Activated T-helper 17 cell treated with anti-CD3 and anti-CD28 coated beads, Interleukin-2, amount 50 U/mL, for 72 hours (primary cell): ENCODE measurements around the gene SLC1A7. TPM values are rescaled to one million over a fixed set of nuclear protein-coding genes. Genes with fewer than 3 reads are reported as not detected.

Source experiments
- ATAC-seq: fragments of 150-1000 bp; cut with Tn5 transposase; replicated peaks from 2 replicates; pipeline ENCODE4 v1.10.0; 2021; ENCODE audit warnings: mild to moderate bottlenecking, moderate library complexity
- H3K27ac Mint-ChIP-seq: one replicate; pipeline ENCODE4 v1.8.0; 2022; ENCODE audit warnings: mixed read lengths
- H3K27me3 Mint-ChIP-seq: one replicate; pipeline ENCODE4 v1.8.0; 2022; ENCODE audit warnings: mixed read lengths
- H3K36me3 Mint-ChIP-seq: one replicate; pipeline ENCODE4 v1.8.0; 2022; ENCODE audit warnings: low read depth, mild to moderate bottlenecking, mixed read lengths
- H3K4me1 Mint-ChIP-seq: one replicate; pipeline ENCODE4 v1.8.0; 2022; ENCODE audit warnings: mixed read lengths
- H3K4me3 Mint-ChIP-seq: one replicate; pipeline ENCODE4 v1.8.0; 2022; ENCODE audit warnings: mild to moderate bottlenecking, mixed read lengths
- H3K9me3 Mint-ChIP-seq: one replicate; pipeline ENCODE4 v1.8.0; 2022; ENCODE audit warnings: mixed read lengths
- total RNA-seq, 2 donors: library from RNA; stranded (reverse); gene quantifications; one replicate each; pipeline ENCODE4 v1.2.3, GENCODE V29; 2022

Gene SLC1A7
- total RNA-seq, 2 donors from 2014 or later: not detected

DNA sequence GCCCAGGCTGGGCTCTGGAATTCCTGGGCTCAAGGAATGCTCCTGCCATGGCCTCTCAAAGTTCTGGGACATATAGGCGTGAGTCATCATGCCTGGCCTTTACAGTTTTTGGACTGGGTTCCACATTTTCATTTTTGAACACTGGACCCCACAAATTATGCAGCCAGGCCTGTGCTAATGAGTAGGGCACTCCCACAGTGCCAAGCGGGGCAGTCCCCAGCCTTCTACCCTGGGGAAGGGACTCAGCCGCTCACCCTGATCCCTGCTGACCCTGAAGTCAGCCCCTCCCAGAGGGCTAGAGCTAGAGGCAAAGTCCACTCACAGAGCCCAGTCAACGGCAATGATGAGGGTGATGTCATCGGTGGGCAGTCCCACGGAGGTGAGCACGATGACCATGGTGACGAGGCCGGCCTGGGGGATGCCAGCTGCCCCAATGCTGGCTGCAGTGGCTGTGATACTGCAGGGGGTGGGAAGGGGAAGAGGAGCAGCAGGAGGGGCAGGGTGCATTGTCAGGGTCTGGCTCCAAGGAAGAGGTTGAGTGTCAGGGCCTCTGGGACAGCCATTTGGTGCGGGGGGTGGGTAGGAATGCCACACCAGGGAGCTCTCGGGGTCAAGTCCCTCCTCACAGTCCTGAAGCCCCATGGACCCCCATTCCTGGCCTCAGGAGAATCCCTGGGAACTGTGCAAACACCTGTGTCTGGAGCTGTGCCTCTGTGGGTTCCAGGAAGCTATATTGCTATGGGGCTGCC, 52.8 kb downstream of the SLC1A7 start:
- no peaks in the 10 kb centered on the region for H3K4me1 Mint-ChIP-seq
- ATAC-seq: no peak
- H3K9me3 Mint-ChIP-seq: no peaks in the 10 kb centered on the region
- no peak overlapping the region for H3K27ac Mint-ChIP-seq
- H3K4me3 Mint-ChIP-seq: no peak overlapping the region
- no peaks in the 10 kb centered on the region for H3K27me3 Mint-ChIP-seq
- no peaks in the 10 kb centered on the region for H3K36me3 Mint-ChIP-seq

- H3K9me3 Mint-ChIP-seq: no peaks in the 10 kb centered on the region
- ATAC-seq: no peak
- no peaks in the 10 kb centered on the region for H3K36me3 Mint-ChIP-seq
- no peak overlapping the region for H3K4me3 Mint-ChIP-seq
- H3K27me3 Mint-ChIP-seq: no peaks in the 10 kb centered on the region
- no peak overlapping the region for H3K27ac Mint-ChIP-seq
- H3K4me1 Mint-ChIP-seq: no peaks in the 10 kb centered on the region
Measured at GRCh38 chr1:53088616-53089300, 53.7 kb downstream of the SLC1A7 start.

DNA sequence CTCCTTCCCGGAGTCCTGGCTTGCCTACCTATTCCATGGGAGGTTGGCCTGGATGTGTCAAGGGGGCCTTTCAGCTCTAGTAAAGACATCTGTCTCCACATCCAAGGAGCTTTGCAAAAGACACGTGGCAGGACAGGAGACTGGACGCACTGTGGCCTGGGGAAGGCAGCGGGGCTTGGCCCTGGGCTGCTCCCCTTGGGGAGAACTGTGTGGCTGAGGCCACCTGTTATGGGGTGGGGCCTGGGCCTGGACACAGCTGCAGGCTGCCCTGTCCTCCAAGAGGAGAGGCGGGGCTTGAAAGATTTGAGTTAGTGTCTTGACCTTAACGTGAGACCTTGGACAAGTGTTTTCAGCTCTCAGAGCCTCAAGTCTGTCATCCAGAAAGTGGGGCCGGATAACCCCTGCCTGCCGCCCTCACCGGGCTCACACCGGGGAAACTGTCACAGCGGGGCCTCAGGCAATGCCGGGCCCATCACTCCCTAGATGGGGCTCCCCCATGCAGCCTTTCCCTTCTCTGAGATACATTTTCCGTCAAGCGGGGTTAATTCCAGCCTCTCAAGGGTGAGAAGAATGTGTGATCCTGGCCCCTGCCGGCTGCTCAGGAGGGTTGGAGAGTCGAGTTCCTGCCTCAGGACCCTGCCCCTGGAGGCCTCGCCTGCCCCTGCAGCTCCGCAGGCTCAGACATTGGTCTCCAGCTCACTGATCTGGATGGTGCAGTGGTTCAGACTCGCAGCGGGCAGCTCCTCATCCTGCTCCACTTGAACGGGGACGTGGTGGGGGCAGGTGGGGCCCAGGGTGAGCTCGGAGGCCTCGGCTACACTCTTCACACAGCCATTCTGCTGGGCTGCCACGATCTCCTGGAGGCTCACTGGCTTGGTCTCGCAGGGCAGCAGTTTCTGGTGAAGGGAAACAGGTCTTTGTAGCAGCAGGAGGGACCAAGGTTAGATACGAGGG, 54.8 kb downstream of the SLC1A7 start:
- no peaks in the 10 kb centered on the region for H3K36me3 Mint-ChIP-seq
- H3K27ac Mint-ChIP-seq: no peak overlapping the region
- no peak overlapping the region for H3K4me3 Mint-ChIP-seq
- H3K9me3 Mint-ChIP-seq: no peaks in the 10 kb centered on the region
- no peaks in the 10 kb centered on the region for H3K4me1 Mint-ChIP-seq
- H3K27me3 Mint-ChIP-seq: no peaks in the 10 kb centered on the region
- ATAC-seq: no peak

DNA sequence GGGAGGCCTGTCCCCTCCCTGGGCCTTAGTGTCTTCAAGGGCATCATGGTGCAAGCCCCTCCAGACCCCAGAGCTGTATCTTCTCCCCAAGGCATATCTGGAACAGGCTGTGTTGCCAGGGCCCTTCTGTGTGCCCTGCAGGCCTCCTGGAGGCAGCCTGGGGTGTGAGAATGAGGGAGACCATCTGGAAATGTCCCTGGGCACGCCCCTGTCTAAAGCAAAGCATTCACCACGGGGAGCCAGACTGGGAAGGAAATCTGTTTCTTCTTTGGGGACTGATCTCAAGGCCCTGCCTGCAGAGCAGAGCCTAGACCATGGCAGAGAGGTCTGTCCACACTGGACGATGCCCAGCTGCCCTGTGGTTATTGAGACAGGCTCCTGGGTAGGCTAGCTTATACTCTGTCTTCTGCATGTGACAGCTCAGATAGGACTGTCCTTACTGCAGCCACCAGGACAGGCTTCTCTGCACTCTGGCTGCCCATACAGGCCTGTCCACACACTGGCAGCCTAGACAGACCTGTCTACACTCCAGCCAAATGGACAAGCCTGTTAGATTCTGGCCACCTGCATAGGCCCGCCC, 55.9 kb downstream of the SLC1A7 start:
- no peaks in the 10 kb centered on the region for H3K36me3 Mint-ChIP-seq
- H3K4me3 Mint-ChIP-seq: no peak overlapping the region
- no peaks in the 10 kb centered on the region for H3K4me1 Mint-ChIP-seq
- no peaks in the 10 kb centered on the region for H3K27me3 Mint-ChIP-seq
- H3K9me3 Mint-ChIP-seq: no peaks in the 10 kb centered on the region
- no peak overlapping the region for H3K27ac Mint-ChIP-seq
- no peak for ATAC-seq

DNA sequence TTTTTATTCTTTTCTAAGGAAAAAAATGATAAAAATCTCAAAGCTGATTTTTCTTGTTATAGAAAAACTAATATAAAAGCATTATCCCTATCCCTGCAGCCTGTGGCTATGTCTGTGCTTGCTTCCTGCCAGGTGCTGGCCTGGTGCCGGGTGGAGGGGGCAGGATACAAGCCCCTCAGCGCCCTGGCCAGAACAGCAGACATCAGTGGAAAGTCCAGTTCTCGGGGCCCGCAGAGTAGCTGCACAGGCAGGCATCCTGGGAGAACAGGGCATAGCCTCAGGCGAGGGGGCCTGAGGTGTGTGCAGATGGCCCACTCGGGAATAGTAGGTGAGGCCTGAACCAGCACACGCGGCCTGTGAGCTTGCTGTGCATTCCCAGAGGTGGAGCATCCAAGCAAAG, 57.0 kb downstream of the SLC1A7 start:
- Mint-ChIP-seq H3K4me3 (no peak overlapping the region), H3K4me1 (no peaks in the 10 kb centered on the region), H3K27me3 (no peaks in the 10 kb centered on the region), H3K9me3 (no peaks in the 10 kb centered on the region), H3K36me3 (no peaks in the 10 kb centered on the region), H3K27ac (no peak overlapping the region)
- ATAC-seq: no peak

DNA sequence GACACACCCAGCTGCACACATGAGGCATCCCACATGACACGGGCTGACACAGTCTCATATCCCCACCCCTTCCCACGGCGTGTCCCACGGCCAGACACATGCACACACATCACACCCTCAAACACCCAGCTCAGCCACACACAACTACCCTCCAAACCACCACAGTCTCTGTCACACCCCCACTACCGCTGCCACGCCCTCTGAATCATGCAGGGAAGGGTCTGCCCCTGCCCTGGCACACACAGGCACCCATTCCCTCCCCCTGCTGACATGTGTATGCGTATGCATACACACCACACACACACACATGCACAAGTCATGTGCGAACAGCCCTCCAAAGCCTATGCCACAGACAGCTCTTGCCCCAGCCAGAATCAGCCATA, 57.9 kb downstream of the SLC1A7 start:
- Mint-ChIP-seq H3K4me1 (no peaks in the 10 kb centered on the region), H3K36me3 (no peaks in the 10 kb centered on the region), H3K9me3 (no peaks in the 10 kb centered on the region), H3K4me3 (no peak overlapping the region), H3K27me3 (no peaks in the 10 kb centered on the region), H3K27ac (no peak overlapping the region)
- no peak for ATAC-seq

DNA sequence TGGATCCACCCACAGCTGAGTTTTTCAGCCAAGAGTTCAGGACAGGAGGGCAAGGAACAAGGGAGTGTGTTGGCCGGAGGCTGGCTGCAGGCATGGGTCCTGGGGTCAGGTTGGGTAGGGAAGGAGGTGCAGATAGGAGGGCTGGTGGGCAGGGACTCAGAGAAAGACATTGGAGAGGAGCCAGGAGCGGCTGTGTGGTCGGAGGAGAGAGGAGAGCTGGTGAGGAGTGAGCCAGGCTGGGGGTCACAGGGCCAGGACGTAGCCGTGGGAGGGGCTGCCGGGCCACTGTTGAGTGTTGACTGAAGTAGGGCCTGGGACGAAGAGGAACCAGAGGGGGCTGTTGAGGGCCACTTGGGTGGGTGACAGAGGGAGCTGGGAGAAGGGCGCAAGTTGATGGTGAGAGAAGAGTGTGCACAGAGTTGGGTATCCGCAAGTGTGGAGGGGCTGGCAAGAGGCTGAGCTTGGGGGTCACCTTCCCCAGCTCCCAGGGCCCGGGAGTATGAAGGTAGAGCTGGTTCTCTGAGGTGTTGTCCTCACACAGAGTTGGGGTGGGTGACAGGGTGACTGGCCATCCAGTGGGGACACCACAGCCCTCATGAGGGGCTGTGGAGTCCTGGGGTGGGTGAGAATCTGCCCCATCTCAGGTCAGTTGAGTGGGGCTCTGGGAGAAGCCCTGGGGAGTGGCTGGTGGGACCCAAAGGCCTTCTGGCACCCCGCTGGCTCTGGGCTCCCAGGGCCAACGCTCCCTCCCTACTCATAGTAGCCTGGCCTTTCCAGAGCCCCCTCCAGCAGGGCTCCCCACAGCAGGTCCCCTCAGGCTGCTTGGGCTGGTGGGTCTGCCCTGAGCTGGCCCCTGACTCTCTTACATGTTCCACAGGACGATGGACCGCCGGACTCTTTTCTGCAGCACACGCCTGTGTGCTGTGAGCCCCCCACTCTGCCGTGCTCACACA, 58.5 kb downstream of the SLC1A7 start:
- H3K27me3 Mint-ChIP-seq: no peaks in the 10 kb centered on the region
- no peak overlapping the region for H3K27ac Mint-ChIP-seq
- H3K4me3 Mint-ChIP-seq: no peak overlapping the region
- no peaks in the 10 kb centered on the region for H3K36me3 Mint-ChIP-seq
- H3K9me3 Mint-ChIP-seq: no peaks in the 10 kb centered on the region
- no peaks in the 10 kb centered on the region for H3K4me1 Mint-ChIP-seq
- ATAC-seq: no peak

- Mint-ChIP-seq H3K27me3 (no peaks in the 10 kb centered on the region), H3K27ac (no peak overlapping the region), H3K4me1 (no peaks in the 10 kb centered on the region), H3K4me3 (no peak overlapping the region), H3K9me3 (no peaks in the 10 kb centered on the region), H3K36me3 (no peaks in the 10 kb centered on the region)
- no peak for ATAC-seq
Measured at GRCh38 chr1:53082826-53083455, 59.5 kb downstream of the SLC1A7 start.

GRCh38 chr1:53081384-53082066, 60.9 kb downstream of the SLC1A7 start:
- Mint-ChIP-seq H3K36me3 (no peaks in the 10 kb centered on the region), H3K27ac (no peak overlapping the region), H3K27me3 (no peaks in the 10 kb centered on the region), H3K9me3 (no peaks in the 10 kb centered on the region), H3K4me1 (no peaks in the 10 kb centered on the region), H3K4me3 (no peak overlapping the region)
- ATAC-seq: no peak

DNA sequence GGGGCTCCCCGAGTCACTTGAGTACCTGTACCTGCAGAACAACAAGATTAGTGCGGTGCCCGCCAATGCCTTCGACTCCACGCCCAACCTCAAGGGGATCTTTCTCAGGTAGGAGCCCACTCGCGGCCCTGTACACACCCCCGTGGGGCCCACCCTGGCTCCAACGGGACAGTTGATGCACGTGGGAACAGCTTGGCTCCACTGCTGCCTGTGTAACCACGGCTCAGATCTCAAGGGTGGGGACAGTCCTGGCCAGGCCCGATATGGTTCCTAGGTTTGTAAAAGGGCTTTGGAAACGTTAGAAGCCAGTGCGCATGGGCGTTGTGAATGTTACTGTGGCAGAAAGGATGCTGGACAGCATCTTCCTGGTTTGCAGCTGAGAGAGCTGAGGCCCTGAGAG, 61.7 kb downstream of the SLC1A7 start:
- H3K4me1 Mint-ChIP-seq: no peaks in the 10 kb centered on the region
- H3K36me3 Mint-ChIP-seq: no peaks in the 10 kb centered on the region
- H3K27me3 Mint-ChIP-seq: no peaks in the 10 kb centered on the region
- H3K9me3 Mint-ChIP-seq: no peaks in the 10 kb centered on the region
- ATAC-seq: no peak
- H3K4me3 Mint-ChIP-seq: no peak overlapping the region
- no peak overlapping the region for H3K27ac Mint-ChIP-seq

DNA sequence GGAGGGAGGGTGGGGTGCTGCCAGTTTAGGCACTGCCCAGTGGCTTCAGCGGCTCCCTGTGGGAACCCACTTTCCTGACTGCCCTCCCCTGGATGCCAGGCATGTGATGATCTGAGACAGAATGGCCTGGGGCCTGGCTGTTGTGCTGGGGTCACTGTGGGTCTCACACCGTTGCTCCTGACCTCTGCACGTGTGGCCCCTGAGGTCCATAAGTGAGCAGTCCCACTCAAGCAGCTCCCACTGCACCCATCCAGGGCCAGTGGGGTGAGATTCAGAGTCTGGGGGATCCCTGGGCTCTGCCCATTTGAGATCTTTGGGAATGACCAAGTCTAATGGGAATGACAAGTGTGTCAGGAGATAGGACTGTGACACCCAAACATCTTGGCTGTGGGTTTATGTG, 62.4 kb downstream of the SLC1A7 start:
- no peaks in the 10 kb centered on the region for H3K36me3 Mint-ChIP-seq
- no peak overlapping the region for H3K27ac Mint-ChIP-seq
- no peaks in the 10 kb centered on the region for H3K27me3 Mint-ChIP-seq
- no peaks in the 10 kb centered on the region for H3K9me3 Mint-ChIP-seq
- H3K4me3 Mint-ChIP-seq: no peak overlapping the region
- ATAC-seq: no peak
- H3K4me1 Mint-ChIP-seq: no peaks in the 10 kb centered on the region

- Mint-ChIP-seq H3K4me3 (no peak overlapping the region), H3K4me1 (no peaks in the 10 kb centered on the region), H3K36me3 (no peaks in the 10 kb centered on the region), H3K9me3 (no peaks in the 10 kb centered on the region), H3K27me3 (no peaks in the 10 kb centered on the region), H3K27ac (no peak overlapping the region)
- no peak for ATAC-seq
Measured at GRCh38 chr1:53079251-53079650, 63.2 kb downstream of the SLC1A7 start.
